ENCODE results near the gene TMEM238. TPM values are rescaled to one million over a fixed set of nuclear protein-coding genes. Genes with fewer than 3 reads are reported as not detected.

The TMEM238 gene
- total RNA-seq, 3 donors from 2014 or later, result 31.4 to 84.2 (median 68.0) TPM

- intact Hi-C loops (cut with DNase I, micrococcal nuclease), result no loop called here
- ATAC-seq, result no peak
- Histone ChIP-seq H3K36me3 (ENCODE audit: low read depth) (no peaks in the 10 kb centered on the region), H3K4me3 (no peak overlapping the region), H3K4me1 (ENCODE audit: low read depth) (no peaks in the 10 kb centered on the region), H3K9me3 (no peaks in the 10 kb centered on the region)
- no peak for TF ChIP-seq CTCF (IDR thresholded peaks at IDR 0.05)
- DNase-seq, result no peak
These were observed 14.3 kb upstream of the TMEM238 start for GRCh38 chr19:55398200-55398925.

- H3K4me1 ChIP-seq (ENCODE audit: low read depth), result peaks cover 9% of the 10 kb centered on the region
- H3K9me3 ChIP-seq, result no peaks in the 10 kb centered on the region
- H3K4me3 ChIP-seq, result no peak overlapping the region
- ATAC-seq, result no peak
- no peak for TF ChIP-seq CTCF (IDR thresholded peaks at IDR 0.05)
- intact Hi-C loops (cut with DNase I, micrococcal nuclease), result no loop called here
- no peak for DNase-seq
- no peaks in the 10 kb centered on the region for H3K36me3 ChIP-seq (ENCODE audit: low read depth)
These were observed 9.0 kb upstream of the TMEM238 start for GRCh38 chr19:55392820-55393761.

- Histone ChIP-seq H3K4me3 (no peak overlapping the region), H3K4me1 (ENCODE audit: low read depth) (peaks cover 20% of the 10 kb centered on the region), H3K36me3 (ENCODE audit: low read depth) (no peaks in the 10 kb centered on the region), H3K9me3 (no peaks in the 10 kb centered on the region)
- no peak for TF ChIP-seq CTCF (IDR thresholded peaks at IDR 0.05)
- intact Hi-C loops (cut with DNase I, micrococcal nuclease), result no loop called here
- DNase-seq, result no peak
- no peak for ATAC-seq
These were observed 7.9 kb upstream of the TMEM238 start for GRCh38 chr19:55391702-55392615.

GRCh38 chr19:55391191-55391670 is 7.1 kb upstream of the TMEM238 start:
- intact Hi-C loops (cut with DNase I, micrococcal nuclease), result no loop called here
- Histone ChIP-seq H3K4me1 (ENCODE audit: low read depth) (peaks cover 24% of the 10 kb centered on the region), H3K4me3 (no peak overlapping the region), H3K9me3 (no peaks in the 10 kb centered on the region), H3K36me3 (ENCODE audit: low read depth) (no peaks in the 10 kb centered on the region)
- no peak for TF ChIP-seq CTCF (IDR thresholded peaks at IDR 0.05)
- ATAC-seq, result no peak
- DNase-seq, result no peak

GRCh38 chr19:55390461-55390880 is 6.4 kb upstream of the TMEM238 start:
- Histone ChIP-seq H3K4me3 (no peak overlapping the region), H3K36me3 (ENCODE audit: low read depth) (no peaks in the 10 kb centered on the region), H3K9me3 (no peaks in the 10 kb centered on the region), H3K4me1 (ENCODE audit: low read depth) (peaks cover 24% of the 10 kb centered on the region)
- TF ChIP-seq CTCF (IDR thresholded peaks at IDR 0.05), result no peak
- intact Hi-C loops (cut with DNase I, micrococcal nuclease), result no loop called here
- ATAC-seq (no peak), DNase-seq (no peak)
